HepG2 (cell line): ENCODE data around the gene EHD1. TPM values are rescaled to one million over a fixed set of nuclear protein-coding genes. Genes with fewer than 3 reads are reported as not detected.

Source experiments
- CBX2 ChIP-seq, 2 experiments: fragments of 200-600 bp in 1 of 2; sonication (generic); formaldehyde crosslinking in 1 of 2; IDR thresholded peaks; 2 replicates each; pipeline versions ENCODE4 v1.7.0 to v1.8.1; 2018 to 2022; ENCODE audit warnings: low read depth in 2 of 2, low read length in 1 of 2, mild to moderate bottlenecking in 1 of 2, missing genetic modification reagents in 1 of 2
- CBX5 ChIP-seq: sonication (generic); formaldehyde crosslinking; IDR thresholded peaks from 2 replicates; pipeline ENCODE4 v1.4.0; 2020; ENCODE audit warnings: missing genetic modification reagents, borderline replicate concordance
- FOXA1 ChIP-seq, 2 experiments: fragments of 450-650 bp in 1 of 2; sonication (generic) in 1 of 2; formaldehyde crosslinking in 1 of 2; IDR thresholded peaks; 2 replicates each; pipeline versions ENCODE4 v1.4.0 to v1.6.1; 2016 to 2020; ENCODE audit warnings: missing genetic modification reagents in 1 of 2
- FUBP1 ChIP-seq: sonication (generic); formaldehyde crosslinking; IDR thresholded peaks from 2 replicates; pipeline ENCODE4 v1.5.1; 2020; ENCODE audit warnings: missing genetic modification reagents, mild to moderate bottlenecking, borderline replicate concordance
- MTF1 ChIP-seq: sonication (generic); formaldehyde crosslinking; IDR thresholded peaks from 2 replicates; pipeline ENCODE4 v1.5.0; 2020; ENCODE audit warnings: missing genetic modification reagents
- NCOR1 ChIP-seq: fragments of 200-600 bp; sonication (generic); IDR thresholded peaks from 2 replicates; pipeline ENCODE4 v1.7.0; 2017; ENCODE audit warnings: antibody characterized with exemption, low read length, borderline replicate concordance
- NFE2 ChIP-seq: sonication (generic); formaldehyde crosslinking; IDR thresholded peaks from 2 replicates; pipeline ENCODE4 v1.4.0; 2020; ENCODE audit warnings: missing genetic modification reagents
- PCBP1 ChIP-seq: fragments of 200-400 bp; formaldehyde crosslinking; IDR thresholded peaks from 2 replicates; pipeline ENCODE4 v1.6.1; 2017; ENCODE audit warnings: mild to moderate bottlenecking, low read depth, low read length, borderline replicate concordance
- PHF8 ChIP-seq: sonication (generic); formaldehyde crosslinking; IDR thresholded peaks from 2 replicates; pipeline ENCODE4 v1.5.0; 2020; ENCODE audit warnings: missing genetic modification reagents
- SMAD3 ChIP-seq: sonication (generic); formaldehyde crosslinking; IDR thresholded peaks from 2 replicates; pipeline ENCODE4 v1.4.0; 2020; ENCODE audit warnings: missing genetic modification reagents
- TEAD2 ChIP-seq: sonication (generic); formaldehyde crosslinking; IDR thresholded peaks from 2 replicates; pipeline ENCODE4 v1.9.0; 2021; ENCODE audit warnings: missing genetic modification reagents
- ZNF296 ChIP-seq: sonication (generic); formaldehyde crosslinking; conservative IDR thresholded peaks from 2 replicates; pipeline ENCODE4 v1.5.0; 2020; ENCODE audit warnings: mild to moderate bottlenecking, missing genetic modification reagents
- ZNF549 ChIP-seq: sonication (generic); formaldehyde crosslinking; IDR thresholded peaks from 2 replicates; pipeline ENCODE4 v1.5.0; 2020; ENCODE audit warnings: missing genetic modification reagents
- ZNF619 ChIP-seq: sonication (generic); formaldehyde crosslinking; IDR thresholded peaks from 2 replicates; pipeline ENCODE4 v1.4.0; 2020; ENCODE audit warnings: mild to moderate bottlenecking, missing genetic modification reagents
- ZNF775 ChIP-seq: sonication (generic); formaldehyde crosslinking; IDR thresholded peaks from 2 replicates; pipeline ENCODE4 v1.4.0; 2020; ENCODE audit warnings: missing genetic modification reagents, mild to moderate bottlenecking, moderate library complexity, borderline replicate concordance
- ZSCAN22 ChIP-seq: sonication (generic); formaldehyde crosslinking; IDR thresholded peaks from 2 replicates; pipeline ENCODE4 v1.4.0; 2020; ENCODE audit warnings: mild to moderate bottlenecking, missing genetic modification reagents
- ZSCAN25 ChIP-seq: sonication (generic); formaldehyde crosslinking; IDR thresholded peaks from 2 replicates; pipeline ENCODE4 v1.8.0; 2022; ENCODE audit warnings: mild to moderate bottlenecking, missing genetic modification reagents
- ZSCAN30 ChIP-seq: sonication (generic); formaldehyde crosslinking; IDR thresholded peaks from 2 replicates; pipeline ENCODE4 v1.5.0; 2020; ENCODE audit warnings: mild to moderate bottlenecking, missing genetic modification reagents
- polyA plus RNA-seq, 8 experiments: library from polyadenylated mRNA; depleted of rRNA in 3 of 8; stranded (reverse) in 7 of 8; unstranded in 1 of 8; fragments of >200 nt; fragmentation: Illumina TruSeq in 4 of 8; extraction: Trizol in 4 of 8; gene quantifications; 2 replicates each; pipeline versions ENCODE4 v1.2.1 to v1.2.3, GENCODE V29; 2011 to 2016; ENCODE audit warnings: low read depth in 4 of 8, missing spikeins in 1 of 8, mixed read lengths in 1 of 8; ENCODE audit not compliant: insufficient read depth in 1 of 8
- total RNA-seq, 5 experiments: library from RNA; depleted of rRNA; stranded (reverse); fragments of >200 nt; fragmentation: Illumina TruSeq; extraction: Trizol; gene quantifications; 2 replicates each; pipeline ENCODE4 v1.2.3, GENCODE V29; 2016; ENCODE audit warnings: low read depth in 1 of 5
- TF ChIP-seq, protein P1 (sequence below): sonication (generic); formaldehyde crosslinking; IDR thresholded peaks from 2 replicates; pipeline ENCODE4 v1.4.0; 2020; ENCODE audit warnings: missing genetic modification reagents
- TF ChIP-seq, protein P2 (sequence below): sonication (generic); formaldehyde crosslinking; IDR thresholded peaks from 2 replicates; pipeline ENCODE4 v1.4.0; 2020; ENCODE audit warnings: missing genetic modification reagents, mild to moderate bottlenecking, borderline replicate concordance
- TF ChIP-seq, protein P3 (sequence below): sonication (generic); formaldehyde crosslinking; IDR thresholded peaks from 2 replicates; pipeline ENCODE4 v1.5.1; 2020; ENCODE audit warnings: missing genetic modification reagents, mild to moderate bottlenecking, borderline replicate concordance
- TF ChIP-seq, protein P4 (sequence below): sonication (generic); formaldehyde crosslinking; IDR thresholded peaks from 2 replicates; pipeline ENCODE4 v1.4.0; 2020; ENCODE audit warnings: mild to moderate bottlenecking, missing genetic modification reagents

EHD1 gene
- total and polyA plus RNA-seq, 2 of the 13 experiments (the other 11 are each of a cell fraction or from before 2014, with no cell fraction given) = 23.6 to 26.6 TPM

GRCh38 chr11:64810271-64810890, 68.0 kb downstream of the EHD1 start, which contains the start of gene MEN1 (continued):
- TF ChIP-seq ZNF775 (CRISPR knock-in tag) (no peak), ZNF619 (CRISPR knock-in tag) (no peak), ZSCAN30 (no peak), ZSCAN22 (no peak), ZNF296 (CRISPR knock-in tag) (no peak), NCOR1 (no peak; the same call in 1 of the 2 replicates), ZSCAN25 (CRISPR knock-in tag) (no peak), PCBP1 (peak; percentile 79; the same call in 1 of the 2 replicates), PHF8 (CRISPR knock-in tag) (peak; percentile 70; the same call in 1 of the 2 replicates), CBX5 (no peak), TEAD2 (CRISPR knock-in tag) (no peak), ZNF549 (CRISPR knock-in tag) (no peak), FOXA1 (IDR thresholded peaks at IDR 0.05) (no peak), FOXA1 (CRISPR knock-in tag; IDR thresholded peaks at IDR 0.05) (no peak), CBX2 (IDR thresholded peaks at IDR 0.05; ENCODE audit: low read depth, low read length) (no peak), CBX2 (CRISPR knock-in tag; IDR thresholded peaks at IDR 0.05; ENCODE audit: low read depth) (no peak), MTF1 (CRISPR knock-in tag) (no peak), SMAD3 (CRISPR knock-in tag) (no peak), NFE2 (no peak), FUBP1 (CRISPR knock-in tag) (no peak)
- TF ChIP-seq, protein P1, sequence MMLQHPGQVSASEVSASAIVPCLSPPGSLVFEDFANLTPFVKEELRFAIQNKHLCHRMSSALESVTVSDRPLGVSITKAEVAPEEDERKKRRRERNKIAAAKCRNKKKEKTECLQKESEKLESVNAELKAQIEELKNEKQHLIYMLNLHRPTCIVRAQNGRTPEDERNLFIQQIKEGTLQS = no peak; the same call in 1 of the 2 replicates
- TF ChIP-seq, protein P2, sequence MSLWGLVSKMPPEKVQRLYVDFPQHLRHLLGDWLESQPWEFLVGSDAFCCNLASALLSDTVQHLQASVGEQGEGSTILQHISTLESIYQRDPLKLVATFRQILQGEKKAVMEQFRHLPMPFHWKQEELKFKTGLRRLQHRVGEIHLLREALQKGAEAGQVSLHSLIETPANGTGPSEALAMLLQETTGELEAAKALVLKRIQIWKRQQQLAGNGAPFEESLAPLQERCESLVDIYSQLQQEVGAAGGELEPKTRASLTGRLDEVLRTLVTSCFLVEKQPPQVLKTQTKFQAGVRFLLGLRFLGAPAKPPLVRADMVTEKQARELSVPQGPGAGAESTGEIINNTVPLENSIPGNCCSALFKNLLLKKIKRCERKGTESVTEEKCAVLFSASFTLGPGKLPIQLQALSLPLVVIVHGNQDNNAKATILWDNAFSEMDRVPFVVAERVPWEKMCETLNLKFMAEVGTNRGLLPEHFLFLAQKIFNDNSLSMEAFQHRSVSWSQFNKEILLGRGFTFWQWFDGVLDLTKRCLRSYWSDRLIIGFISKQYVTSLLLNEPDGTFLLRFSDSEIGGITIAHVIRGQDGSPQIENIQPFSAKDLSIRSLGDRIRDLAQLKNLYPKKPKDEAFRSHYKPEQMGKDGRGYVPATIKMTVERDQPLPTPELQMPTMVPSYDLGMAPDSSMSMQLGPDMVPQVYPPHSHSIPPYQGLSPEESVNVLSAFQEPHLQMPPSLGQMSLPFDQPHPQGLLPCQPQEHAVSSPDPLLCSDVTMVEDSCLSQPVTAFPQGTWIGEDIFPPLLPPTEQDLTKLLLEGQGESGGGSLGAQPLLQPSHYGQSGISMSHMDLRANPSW = no peak
- TF ChIP-seq, protein P3, sequence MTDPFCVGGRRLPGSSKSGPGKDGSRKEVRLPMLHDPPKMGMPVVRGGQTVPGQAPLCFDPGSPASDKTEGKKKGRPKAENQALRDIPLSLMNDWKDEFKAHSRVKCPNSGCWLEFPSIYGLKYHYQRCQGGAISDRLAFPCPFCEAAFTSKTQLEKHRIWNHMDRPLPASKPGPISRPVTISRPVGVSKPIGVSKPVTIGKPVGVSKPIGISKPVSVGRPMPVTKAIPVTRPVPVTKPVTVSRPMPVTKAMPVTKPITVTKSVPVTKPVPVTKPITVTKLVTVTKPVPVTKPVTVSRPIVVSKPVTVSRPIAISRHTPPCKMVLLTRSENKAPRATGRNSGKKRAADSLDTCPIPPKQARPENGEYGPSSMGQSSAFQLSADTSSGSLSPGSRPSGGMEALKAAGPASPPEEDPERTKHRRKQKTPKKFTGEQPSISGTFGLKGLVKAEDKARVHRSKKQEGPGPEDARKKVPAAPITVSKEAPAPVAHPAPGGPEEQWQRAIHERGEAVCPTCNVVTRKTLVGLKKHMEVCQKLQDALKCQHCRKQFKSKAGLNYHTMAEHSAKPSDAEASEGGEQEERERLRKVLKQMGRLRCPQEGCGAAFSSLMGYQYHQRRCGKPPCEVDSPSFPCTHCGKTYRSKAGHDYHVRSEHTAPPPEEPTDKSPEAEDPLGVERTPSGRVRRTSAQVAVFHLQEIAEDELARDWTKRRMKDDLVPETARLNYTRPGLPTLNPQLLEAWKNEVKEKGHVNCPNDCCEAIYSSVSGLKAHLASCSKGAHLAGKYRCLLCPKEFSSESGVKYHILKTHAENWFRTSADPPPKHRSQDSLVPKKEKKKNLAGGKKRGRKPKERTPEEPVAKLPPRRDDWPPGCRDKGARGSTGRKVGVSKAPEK = no peak
- TF ChIP-seq, protein P4, sequence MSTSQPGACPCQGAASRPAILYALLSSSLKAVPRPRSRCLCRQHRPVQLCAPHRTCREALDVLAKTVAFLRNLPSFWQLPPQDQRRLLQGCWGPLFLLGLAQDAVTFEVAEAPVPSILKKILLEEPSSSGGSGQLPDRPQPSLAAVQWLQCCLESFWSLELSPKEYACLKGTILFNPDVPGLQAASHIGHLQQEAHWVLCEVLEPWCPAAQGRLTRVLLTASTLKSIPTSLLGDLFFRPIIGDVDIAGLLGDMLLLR = no peak
